Stimulated activated CD8-positive, alpha-beta memory T cell treated with anti-CD3 and anti-CD28 coated beads, Interleukin-12 subunit alpha, Interleukin-12 subunit beta, amount 100 ng/mL, for 24 hours (primary cell): ENCODE measurements around the gene ZNF521.
"Not testable (repeated sequence)": the region's sequence is repeated elsewhere in the genome, so short reads cannot be mapped to it uniquely, and the experiment has no call there.

ENCODE experiments used
- DNase-seq: peaks from one replicate; pipeline ENCODE4 v3.0.0-alpha.2; 2020; ENCODE audit errors: extremely low read depth

The ZNF521 gene

DNA sequence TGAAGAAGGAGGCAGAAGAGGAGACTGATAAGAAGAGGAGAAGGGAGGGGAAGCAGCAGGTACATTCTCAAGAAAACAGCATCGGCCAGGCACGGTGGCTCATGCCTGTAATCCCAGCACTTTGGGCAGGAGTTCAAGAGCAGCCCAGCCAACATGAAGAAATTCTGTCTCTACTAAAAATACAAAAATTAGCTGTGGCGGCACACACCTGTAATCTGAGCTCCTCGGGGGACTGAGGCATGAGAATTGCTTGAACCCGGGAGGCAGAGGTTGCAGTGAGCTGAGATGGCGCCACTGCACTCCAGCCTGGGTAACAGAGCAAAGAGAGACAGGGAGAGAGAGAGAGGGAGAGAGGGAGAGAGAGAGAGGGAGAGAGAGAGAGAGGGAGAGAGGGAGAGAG is 318.8 kb downstream of the ZNF521 start:
- DNase-seq, result not testable (repeated sequence)

DNA sequence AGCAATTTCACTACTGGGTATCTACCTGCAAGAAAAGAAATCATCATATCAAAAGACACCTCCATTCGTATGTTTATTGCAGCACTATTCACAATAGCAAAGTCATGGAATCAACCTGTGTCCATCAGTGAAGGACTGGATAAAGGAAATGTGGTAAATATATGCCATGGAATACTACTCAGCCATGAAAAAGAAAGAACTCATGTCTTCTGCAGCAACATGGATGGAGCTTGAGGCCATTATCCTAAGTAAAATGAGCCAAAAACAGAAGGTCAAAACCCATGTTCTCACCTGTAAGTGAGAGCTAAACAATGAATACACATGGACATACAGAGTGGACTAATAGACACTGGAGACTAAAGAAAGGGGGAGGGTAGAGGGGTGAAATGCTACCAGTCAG is 322.2 kb downstream of the ZNF521 start:
- DNase-seq, result no peak

DNA sequence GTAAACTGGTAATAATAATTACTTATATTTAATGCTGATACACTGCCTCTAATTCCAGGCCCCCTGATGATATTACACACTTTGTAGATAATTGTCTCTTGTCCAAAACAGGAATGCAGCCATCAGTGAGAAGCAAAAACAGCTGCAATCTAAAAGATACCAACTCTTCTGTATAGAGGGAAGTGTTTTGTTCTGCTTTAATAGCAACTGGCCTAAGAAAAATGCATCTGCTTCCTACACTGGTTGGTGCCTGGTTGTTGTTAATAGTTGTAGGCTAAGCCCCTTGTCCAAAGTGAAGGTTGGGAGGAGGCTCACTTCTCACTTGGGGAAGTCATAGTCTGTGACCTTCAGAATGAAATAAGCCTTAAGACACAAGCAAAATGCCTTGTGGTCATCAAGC is 332.0 kb downstream of the ZNF521 start:
- DNase-seq, result no peak

DNA sequence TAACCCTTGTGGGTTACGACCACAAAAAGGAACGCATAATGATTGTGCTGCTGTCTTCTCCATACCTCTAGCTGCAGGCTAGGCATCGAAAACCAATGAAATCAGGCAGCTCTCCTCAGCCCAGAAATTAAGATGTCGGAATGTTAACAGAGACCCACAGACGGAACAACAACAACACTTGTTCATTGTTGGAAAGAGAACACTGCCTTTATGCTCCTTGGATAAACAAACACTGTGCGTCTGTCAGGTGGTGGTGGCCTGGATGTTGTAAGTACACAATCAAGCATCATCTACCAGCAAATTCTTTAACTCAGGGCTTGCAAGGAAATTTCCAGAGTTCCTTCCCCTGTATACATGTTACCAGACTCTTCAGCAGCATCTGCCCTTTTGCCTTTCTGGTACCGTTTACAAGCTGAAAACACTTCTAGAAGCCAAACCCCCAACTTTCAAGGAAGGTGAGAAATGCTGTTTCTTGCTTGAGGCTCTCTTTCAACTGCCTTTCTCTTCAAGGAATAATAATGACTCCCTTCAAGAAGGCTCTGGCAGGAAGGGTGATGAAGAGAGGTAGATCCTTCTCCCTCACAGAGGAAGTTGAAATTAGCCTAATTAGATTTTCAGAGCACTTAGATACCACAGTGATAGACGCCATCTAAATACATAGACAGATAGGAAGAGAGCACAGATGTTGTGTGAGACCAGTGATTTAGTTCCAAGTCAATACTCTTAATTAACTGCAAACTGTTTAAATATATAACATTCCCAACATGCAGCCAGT is 332.7 kb downstream of the ZNF521 start:
- no peak for DNase-seq

DNA sequence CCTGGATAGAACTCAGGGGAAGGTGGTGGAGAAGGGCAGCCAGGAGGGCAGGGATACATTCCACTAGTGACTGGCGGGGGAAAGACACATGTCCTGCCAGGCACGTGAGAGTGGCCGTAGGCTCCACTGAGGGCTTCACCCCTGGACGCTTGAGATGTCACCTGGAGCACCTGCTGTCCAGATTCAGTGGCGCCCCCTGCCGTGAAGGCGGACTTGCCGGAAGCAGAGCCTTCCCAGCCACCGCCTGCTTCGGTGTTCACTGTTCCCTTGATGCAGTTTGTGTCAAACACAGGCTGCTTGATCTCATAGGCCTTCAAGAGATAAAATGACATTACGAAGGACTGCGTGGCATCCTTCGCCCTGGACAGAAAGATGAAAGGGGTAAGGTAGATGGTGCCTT is 335.3 kb downstream of the ZNF521 start:
- DNase-seq, result no peak

GRCh38 chr18:25016181-25016580 is 335.8 kb downstream of the ZNF521 start:
- no peak for DNase-seq
